Spleen (tissue), 7 donors: ENCODE measurements around the gene FGF23.

Source experiments
- POLR2AphosphoS5 ChIP-seq, 3 donors: sonication (generic); formaldehyde crosslinking; IDR thresholded peaks; one replicate each; pipeline ENCODE4 v1.5.1; 2017; ENCODE audit warnings: antibody characterized with exemption in 3 of 3
- TF ChIP-seq, protein P1 (sequence below), 11 experiments: fragments of 200-600 bp in 7 of 11; fragments of 450-650 bp in 4 of 11; sonication (generic) in 4 of 11; IDR thresholded peaks in 8 of 11; conservative IDR thresholded peaks in 3 of 11; 1 replicate in 7 of 11; 2 replicates in 4 of 11; pipeline versions ENCODE4 v1.4.0 to v1.8.0; 2016 to 2021; ENCODE audit warnings: antibody characterized with exemption in 11 of 11, inconsistent platforms in 4 of 11, mild to moderate bottlenecking in 1 of 11
- donor health status: DM: no; HTN: no; CAD: no; lungs with moderate emphysema.
- donor health status: DM: no; HTN: no; CAD: no.
- donor health status: DM: no; HTN: no; CAD: no.

DNA sequence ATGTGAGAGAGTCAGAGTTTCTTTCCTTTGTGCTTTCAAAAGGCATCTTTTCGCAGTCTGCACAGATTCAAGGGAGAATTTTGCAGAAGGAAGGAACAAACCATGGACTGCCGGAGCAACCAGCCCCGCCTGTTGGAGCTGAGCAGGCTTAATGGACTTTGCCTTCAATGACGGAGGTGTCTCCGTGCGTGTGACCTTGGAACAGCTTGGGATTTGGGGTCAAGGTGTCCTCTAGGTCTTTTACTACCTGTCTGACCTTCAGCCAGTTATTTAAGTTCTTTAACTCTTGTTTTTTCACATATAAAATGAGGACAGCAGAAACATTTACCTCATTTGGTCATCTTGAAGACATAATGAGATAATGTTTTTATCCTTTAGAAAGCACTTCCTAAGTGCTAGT lies 4.1 kb downstream of the FGF23 start:
- TF ChIP-seq, protein P1, sequence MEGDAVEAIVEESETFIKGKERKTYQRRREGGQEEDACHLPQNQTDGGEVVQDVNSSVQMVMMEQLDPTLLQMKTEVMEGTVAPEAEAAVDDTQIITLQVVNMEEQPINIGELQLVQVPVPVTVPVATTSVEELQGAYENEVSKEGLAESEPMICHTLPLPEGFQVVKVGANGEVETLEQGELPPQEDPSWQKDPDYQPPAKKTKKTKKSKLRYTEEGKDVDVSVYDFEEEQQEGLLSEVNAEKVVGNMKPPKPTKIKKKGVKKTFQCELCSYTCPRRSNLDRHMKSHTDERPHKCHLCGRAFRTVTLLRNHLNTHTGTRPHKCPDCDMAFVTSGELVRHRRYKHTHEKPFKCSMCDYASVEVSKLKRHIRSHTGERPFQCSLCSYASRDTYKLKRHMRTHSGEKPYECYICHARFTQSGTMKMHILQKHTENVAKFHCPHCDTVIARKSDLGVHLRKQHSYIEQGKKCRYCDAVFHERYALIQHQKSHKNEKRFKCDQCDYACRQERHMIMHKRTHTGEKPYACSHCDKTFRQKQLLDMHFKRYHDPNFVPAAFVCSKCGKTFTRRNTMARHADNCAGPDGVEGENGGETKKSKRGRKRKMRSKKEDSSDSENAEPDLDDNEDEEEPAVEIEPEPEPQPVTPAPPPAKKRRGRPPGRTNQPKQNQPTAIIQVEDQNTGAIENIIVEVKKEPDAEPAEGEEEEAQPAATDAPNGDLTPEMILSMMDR (IDR thresholded peaks at IDR 0.05 in 8 of 11, conservative IDR thresholded peaks at IDR 0.05 in 3 of 11): no peak
- TF ChIP-seq POLR2AphosphoS5 (IDR thresholded peaks at IDR 0.05): no peak
